GM21717 (cell line): ENCODE measurements around the gene BMPR1B.

Experiments
- ATAC-seq: cut with Tn5 transposase; IDR thresholded peaks from one replicate; pipeline ENCODE4 v1.9.1; 2021; ENCODE audit warnings: mild to moderate bottlenecking, moderate library complexity; ENCODE audit not compliant: unreplicated experiment

The BMPR1B gene

DNA sequence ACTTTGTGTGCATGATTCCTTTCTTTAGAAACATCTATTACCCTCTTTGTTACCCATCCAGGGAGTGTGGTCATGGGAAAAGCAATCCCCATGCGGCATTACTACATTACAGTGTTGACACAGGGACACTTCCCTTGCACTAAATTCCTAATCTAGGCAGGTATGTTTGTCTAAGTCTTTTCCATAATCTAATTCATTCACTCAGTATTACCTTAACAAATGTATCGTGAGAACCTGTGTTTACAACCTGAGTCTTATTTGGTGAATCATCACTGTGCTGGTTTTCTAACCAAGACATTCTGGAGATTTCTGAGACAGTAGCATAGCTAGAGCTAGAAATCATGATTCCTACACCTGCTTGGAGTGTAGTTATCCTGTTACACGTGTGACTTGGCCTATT lies 326.8 kb downstream of the BMPR1B start:
- ATAC-seq: no peak

DNA sequence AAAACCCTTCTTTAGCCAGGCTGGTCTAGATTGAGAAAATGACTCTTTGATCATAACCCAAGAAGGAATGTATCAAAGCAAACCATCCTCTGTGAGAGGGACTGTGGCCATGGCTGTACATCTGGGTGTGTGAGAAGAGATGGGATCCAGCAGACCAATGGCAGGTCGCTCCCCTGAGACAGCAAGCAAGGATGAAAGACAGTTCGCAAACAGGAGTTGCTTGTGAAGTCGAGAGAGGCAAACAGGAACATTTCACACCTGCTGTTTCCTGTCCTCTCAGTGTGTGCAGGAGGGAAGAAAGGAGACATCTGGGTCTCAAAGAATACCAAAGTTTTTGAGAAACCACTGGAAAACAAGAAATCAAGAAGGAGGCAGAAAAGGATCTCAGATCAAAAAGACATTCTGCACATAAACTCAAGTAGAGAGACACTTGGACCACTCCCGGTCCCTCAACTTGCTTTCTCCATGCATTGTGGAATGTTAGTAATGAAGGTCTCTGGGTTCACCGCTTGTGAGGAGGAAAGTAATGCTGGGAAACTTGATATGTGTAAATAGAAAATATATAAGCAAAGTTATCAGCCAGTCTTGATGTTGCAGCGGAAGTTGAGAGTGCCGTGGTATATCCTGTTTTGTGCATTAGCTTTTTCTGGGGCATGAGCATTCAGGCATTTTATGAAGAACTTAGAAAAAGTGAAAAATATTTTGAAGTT lies 327.5 kb downstream of the BMPR1B start:
- ATAC-seq: no peak

DNA sequence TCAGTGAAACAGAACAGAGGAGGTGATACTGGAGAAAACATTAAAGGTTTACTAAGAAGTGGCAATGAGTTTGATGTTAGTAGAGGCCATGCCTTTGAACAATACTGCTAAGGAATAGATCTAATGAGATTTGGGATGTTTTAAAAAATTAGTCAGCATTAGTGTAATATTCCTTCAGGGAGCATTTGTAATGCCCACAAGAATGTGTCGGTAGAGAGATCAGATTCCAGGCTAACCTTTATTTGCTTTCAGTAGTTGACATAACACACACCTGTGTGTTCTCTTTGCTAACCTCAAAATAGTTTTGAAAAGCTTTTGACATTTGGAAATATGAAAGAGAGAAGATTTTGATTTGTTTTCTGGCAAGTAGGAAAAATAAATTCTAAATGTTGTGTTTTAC lies 328.8 kb downstream of the BMPR1B start:
- no peak for ATAC-seq

DNA sequence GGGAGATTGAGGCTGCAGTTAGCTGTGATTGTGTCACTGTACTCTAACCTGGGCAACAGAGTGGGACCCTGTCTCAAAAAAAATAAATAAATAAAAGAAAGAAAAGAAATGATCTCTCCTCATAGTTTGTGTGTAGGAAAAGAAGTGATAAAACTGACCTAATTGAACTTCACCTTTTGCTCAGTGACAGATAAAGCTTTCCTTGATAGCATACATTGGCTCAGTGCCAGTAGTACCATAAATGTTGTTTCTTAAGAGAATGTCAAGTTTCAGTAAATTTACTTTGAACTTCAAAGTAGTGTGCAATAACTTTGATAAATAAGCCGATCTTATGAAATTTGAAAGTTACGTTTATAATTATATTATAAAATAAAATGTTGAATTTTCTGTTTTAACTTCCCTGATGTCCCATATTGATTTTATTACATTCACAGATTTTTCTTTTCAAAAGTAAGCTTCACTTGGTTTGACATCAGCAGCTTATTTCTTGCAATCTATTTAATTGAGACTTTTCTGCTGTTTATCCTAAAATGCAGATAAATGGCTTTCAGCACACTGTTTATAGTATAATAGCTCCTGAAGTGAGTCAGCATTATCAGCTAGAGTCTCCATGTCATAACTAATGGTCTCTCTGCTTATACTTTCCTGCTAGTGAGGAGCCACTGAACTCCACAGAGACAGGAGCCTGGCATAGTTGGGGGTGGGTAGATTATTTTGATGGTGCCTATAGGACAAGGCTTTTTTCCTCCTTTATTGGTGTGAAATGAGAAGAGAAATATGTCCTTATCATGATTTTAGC lies 330.1 kb downstream of the BMPR1B start:
- no peak for ATAC-seq

DNA sequence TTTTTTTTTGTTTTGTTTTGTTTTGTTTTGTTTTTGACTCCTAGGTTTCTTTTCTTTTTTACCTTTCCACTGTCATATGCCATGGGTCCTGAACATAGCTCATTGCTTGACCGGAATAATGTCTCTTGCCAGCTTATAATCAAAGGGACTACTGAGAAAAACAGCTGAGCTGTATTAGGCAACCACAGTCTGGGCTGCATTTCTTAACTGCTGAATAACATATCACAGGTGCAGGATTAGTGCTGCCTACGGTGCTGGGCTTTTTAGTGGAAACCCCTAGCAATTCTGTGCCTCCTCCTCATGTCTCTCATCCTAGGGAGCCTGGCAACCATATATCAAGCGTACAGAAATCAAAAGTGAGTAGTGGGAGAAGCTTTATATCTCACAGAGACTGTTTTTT lies 333.5 kb downstream of the BMPR1B start:
- no peak for ATAC-seq

DNA sequence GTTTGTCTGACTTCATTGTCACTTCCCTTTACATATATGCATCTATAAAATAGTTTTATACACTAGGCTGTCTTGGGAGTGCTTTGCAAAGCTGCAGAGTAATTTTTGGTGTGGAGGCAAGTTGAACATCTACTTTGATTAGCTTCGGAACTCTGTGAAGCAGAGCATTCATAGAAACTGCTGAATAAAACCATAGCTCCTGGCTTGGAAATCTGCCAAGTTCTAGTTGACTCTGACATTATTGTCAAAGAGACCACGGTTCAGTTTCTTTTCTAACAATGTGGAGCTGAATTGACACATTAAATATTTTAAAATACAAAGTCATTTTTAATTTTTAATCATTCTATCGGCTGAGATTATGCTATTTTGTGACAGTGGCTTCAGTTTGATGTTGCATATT lies 335.0 kb downstream of the BMPR1B start:
- ATAC-seq: no peak

DNA sequence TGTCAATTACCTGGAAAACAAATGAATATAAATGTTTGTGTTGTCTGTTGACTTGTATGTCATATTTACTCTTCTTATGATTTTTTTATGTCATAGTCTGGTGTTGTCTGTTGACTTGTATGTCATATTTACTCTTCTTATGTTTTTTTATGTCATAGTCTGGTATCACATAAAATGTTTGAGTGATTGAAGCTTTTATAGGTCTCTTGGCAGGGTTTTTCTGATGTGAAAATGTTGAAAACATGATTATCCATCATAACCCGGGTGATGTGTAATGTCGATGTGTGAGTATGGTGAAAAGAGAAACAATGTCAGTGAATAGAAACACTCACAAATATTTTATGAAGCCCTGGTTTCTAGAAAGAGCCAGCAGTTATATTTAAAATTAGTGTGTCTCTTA lies 335.7 kb downstream of the BMPR1B start:
- ATAC-seq: no peak

DNA sequence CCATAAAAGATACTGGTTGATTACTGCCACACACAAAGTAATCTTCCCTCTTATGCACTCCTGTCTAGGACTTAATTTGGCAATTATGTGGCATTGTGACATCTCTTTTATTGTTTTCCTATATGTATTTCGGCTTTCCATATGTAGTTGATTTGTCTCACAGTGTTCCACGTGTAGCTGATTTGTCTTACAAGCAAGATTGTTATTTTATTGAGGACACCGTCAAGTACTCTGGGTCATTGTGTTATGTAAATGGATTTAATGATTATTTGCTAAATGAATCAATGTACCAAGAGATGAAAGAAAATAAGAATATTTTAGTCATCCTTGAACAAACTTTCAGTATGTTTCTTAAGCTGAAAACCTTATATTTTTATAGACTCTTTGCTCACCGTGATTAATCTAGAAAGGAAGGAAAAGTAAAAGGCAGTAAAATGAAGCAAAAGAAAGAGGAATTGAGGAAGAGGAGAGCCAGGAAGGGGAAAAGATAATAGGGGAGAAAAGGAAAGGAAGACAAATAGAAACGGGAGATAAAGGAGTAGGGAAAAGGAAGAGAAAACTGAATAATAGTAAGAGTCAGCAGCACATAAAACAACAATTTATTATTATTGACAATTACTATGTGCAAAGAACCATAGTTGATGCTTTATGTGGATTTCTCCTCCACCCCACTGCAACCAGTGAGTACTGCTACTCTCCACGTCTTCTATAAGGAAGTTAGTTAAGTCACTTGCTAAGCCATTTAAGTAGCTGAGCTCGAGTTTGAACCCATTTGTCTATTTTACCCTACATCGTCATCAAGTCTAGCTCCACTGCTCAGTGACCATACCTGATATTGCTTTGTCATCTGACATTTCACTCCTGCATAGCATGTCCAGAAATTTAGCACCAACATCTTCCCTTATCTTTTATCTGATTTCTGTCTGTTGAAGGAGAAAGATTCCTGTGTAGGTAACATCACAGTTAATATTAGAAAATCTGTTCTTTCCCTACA lies 336.5 kb downstream of the BMPR1B start:
- no peak for ATAC-seq

DNA sequence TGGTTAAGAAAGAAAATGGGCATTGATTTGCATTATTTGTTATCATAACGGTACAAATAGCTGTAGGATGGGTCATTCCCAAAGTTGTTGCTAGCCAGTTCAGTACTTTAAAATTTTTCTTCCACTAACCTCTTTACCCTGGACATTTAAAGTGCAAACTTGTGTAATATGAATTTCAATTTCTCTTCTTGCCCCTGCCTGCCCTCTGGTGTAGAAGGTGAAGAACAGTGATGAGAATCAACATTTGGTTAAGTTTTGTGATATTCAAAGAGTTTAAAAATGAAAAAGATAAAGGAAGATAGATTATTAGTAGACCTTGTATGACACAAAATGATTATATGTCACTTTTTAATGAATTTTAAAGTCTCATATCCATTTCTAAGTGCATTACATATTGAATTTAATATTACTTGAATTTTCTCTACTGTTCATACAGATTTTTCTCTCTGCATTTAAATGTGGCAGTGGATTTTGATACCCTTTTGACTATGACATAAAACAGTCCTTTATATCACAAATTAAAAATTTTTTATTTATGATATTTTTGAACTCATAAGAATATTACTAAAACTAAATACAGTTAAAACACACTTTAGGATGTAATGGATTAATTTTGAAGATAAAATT lies 337.7 kb downstream of the BMPR1B start:
- no peak for ATAC-seq

DNA sequence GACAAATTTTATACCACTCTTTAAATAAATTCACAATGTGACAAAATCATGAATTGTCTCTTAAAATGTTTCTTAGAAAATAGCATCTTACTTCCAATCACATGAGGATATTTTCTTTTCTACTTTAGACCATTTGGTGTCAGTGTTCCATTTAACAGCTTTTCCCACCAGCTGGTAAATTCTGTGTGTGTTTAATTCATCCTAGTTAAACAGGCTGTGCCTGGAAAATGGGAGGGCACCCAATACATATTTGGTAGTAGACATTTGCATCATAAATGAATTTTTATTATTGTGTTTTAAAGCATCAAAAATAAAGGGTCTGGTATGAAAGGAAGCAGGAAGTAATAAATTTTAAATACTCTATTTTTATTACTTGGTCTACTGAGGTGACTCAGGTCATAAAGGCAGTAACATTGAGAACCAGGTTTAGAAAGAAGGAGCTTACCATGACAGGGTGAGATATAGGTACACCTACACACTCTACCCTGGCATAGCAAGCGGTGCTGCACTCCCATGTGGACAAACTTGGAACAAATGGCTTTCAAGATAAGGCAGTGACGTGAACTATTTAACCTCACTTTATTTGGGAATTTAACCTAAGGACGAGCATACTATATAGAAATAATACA lies 344.5 kb downstream of the BMPR1B start:
- no peak for ATAC-seq

DNA sequence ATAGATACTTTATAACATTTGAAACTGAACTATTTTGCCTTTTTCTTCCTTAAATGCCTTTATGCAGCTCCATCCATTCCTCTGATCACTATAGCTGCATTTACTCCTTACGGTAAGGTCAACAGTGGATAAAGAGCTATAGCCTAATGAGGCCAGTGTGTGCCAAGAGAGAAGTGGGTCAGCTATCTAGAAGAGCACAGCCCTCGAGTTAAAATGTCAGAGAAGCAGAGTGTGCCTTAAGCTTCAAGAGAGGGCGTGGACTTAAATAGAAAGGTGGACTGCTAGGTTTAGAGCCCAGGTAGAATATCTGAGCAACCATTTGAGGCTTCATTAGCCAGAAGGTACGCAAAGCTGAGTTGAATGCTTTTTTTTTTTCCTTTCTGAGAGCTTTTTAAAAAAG lies 347.4 kb downstream of the BMPR1B start:
- ATAC-seq: no peak

DNA sequence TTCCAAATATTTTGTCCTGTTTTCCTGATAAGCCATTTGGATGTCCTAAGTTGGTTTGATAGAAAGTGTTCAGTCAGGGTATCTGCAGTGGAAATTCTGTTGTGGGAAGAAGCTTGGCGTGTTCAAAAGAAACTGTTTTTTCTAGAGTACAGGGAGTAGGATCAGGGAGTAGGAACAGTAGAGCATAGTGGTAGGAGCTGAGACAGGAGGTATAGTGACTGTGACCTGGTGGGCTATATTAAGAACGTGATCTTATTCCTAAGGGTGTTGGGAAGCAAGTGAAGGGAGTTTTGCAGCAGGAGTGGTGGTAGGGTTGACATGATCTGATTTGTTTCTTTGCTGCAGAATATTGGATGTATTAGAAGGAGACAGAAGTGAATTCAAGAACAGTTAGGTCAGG lies 348.2 kb downstream of the BMPR1B start:
- no peak for ATAC-seq

DNA sequence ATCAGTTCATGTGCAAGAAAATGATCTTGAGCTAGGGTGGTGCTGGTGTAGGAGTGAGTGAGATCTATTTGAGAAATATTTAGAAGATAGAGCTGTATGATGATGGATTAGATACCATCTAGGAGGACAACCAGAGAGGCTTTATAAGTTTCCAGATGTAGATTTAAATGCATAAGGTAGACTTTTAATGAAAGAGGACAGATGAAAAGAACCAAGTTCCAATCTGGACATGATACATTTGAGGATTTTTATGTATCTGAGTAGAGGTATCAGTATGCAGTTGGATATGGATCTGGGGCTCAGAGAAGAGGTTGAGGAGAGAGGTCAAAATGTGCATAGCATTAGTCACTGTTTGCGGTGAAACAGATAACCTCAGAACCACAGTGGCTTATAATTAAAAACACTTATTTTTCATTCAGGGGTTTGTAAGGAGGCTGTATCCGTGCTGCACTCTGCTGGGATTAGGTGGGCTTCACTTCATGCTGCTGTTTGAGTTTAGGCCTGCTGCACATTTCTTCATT lies 348.7 kb downstream of the BMPR1B start:
- no peak for ATAC-seq

DNA sequence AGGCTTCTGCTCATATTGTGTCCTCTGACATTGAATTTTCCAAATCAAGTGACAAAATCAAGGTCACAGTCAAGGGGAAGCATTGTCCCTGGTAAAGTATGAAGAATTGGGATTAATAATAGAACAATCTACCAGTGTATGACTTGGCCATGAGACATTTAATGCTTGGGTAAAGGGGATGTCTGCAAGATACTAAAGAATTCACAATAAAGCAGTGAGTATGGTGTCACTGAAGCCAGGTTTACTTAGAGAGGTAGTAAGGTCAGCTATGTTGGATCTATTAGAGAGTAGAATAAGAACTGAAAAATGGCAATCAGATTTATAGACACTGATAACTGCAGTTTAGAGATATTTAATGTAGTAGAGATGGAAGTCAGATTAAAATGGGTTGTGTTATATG lies 349.2 kb downstream of the BMPR1B start:
- no peak for ATAC-seq

DNA sequence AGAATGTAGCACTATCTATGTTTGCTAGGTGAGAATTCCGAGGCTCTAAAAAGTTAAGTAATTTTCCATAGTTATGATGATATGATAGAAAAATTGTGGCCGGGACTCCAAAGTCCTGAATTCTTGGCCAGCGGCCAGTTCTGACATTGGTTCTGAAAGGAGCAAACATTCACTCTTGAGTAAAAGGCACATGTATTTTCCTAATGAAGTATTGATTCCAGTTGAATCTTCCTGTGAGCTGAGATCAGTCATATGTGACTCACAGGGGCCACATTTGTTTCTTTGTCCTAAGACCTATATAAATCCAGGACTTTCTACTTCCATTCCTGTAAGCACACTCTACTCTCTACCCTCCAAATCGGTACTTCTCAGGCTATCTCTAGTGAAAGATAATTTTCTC lies 349.9 kb downstream of the BMPR1B start:
- ATAC-seq: no peak

DNA sequence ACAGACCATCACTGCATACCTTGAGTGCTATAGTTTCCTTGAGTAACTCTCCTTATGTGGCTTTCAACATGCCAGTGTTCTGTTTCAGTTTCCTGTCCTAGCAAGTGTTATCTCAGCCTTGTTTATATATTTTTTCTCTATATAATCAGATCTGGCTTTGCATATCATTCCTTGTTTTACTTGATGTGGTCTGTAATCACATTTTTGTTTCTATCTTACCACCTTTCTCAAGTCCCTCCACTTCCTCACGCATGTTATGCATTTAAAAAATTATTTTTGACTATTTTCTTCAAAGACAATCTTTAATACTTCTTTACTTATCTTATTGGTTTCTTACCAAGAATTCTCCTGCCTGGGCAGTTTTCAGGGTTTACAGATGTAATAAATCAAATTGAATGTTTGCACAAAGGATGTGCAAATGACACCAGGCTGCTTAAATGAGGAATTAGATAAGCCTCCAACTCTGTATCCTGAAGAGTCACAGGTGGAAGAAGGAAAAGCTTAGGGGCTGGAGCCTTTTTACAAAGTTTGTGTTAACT lies 351.2 kb downstream of the BMPR1B start:
- no peak for ATAC-seq

DNA sequence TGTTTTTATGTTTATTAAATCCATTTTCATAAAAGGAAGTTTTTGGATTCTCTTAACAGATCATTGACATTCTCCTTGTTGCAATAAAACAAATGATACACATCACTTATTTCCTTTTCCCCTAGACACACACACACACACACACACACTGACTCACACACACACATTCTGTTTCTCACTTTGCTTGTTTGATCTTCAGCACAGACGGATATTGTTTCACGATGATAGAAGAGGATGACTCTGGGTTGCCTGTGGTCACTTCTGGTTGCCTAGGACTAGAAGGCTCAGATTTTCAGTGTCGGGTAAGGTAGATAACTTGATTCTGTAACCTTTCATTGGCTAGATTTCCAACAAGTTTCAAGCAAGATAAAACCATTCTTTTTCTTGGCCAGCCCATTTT lies 356.8 kb downstream of the BMPR1B start:
- no peak for ATAC-seq

DNA sequence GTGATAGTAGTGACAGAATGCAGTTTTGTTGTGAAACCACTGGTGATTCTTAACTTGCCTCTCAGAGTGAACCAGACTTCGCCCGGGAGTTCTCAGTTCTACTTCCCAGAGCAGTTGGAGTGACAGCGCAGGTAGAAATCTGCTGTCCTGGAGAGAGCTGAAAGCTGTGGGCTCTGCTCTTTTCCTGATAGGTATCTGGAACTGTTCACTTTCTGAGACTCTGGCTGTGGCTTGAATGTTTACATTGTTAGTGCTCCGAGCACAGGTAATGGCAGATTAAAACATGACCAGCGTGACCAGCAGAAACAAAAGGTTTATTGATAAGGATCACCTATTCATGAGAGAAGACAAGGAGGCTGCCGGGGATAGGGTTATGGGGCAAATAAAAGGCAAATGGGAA lies 360.7 kb downstream of the BMPR1B start:
- ATAC-seq: no peak

DNA sequence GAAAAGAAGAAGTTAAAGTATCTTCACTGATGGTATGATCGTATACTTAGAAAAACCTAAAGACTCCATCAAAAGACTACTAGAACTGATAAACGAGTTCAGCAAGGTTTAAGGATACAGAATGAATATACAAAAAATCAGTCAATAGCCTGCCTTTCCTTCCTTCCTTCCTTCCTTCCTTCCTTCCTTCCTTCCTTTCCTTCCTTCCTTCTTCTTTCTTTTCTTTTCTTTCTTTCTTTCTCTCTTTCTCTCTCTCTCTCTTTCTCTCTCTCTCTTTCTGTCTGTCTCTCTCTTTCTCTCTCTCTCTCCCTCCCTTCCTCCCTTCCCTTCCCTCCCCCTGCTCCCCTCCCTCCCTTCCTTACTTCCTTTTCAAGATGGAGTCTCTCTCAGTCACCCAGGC lies 362.7 kb downstream of the BMPR1B start:
- no peak for ATAC-seq

DNA sequence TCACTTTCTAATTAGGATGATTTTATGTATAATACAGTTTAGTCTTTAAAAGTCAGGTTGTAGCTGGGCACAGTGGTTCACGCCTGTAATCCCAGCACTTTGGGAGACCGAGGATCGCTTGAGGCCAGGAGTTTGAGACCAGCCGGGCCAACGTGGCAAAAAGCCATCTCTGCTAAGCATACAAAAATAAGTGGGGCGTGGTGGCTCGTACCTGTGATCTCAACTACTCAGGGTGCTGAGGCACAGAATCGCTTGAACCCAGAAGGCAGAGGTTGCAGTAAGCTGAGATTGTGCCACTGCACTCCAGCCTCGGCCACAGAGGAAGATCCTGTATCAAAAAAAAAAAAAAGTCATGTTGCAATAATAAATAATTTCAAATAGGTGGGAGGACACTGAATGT lies 364.2 kb downstream of the BMPR1B start:
- ATAC-seq: no peak
